HCT116 (cell line): ENCODE results near the gene SFXN5. TPM values are rescaled to one million over a fixed set of nuclear protein-coding genes. Genes with fewer than 3 reads are reported as not detected.

Experiments used
- ATAC-seq: fragments of 200-7000 bp; cut with Tn5 transposase; 2 replicates; pipeline ENCODE4 v1.9.1; 2020; ENCODE audit warnings: mild to moderate bottlenecking, moderate library complexity
- BruUV-seq: library from RNA; stranded (reverse); fragments of 400-500 nt; replicated peaks from 2 replicates; lab custom pipeline; 2021; lab: Mats Ljungman, UMichigan
- CTCF ChIA-PET: fragments of 300-600 bp; sonication (Branson Sonifier 250); formaldehyde crosslinking; loops from one replicate; lab custom pipeline; 2021; ENCODE audit warnings: antibody characterized with exemption; lab: Charles Lee
- POLR2A ChIA-PET: fragments of 300-600, 350-600 bp; sonication (Branson Sonifier 250); formaldehyde crosslinking; loops from one replicate; lab custom pipeline; 2021; ENCODE audit warnings: antibody characterized with exemption; lab: Charles Lee
- RAD21 ChIA-PET, 2 experiments: fragments of 300-600 bp; sonication (Branson Sonifier 250); formaldehyde crosslinking; loops; one replicate each; lab custom pipeline; 2023; ENCODE audit warnings: low total read pairs in 2 of 2; ENCODE audit not compliant: uncharacterized antibody in 2 of 2, unreplicated experiment in 2 of 2, low non-redundant PET in 1 of 2; lab: Charles Lee
- DNase-seq: peaks from one replicate; pipeline ENCODE4 v3.0.0-alpha.2; 2010; ENCODE audit warnings: low read depth, low spot score
- H2AFZ ChIP-seq: fragments of 200-600 bp; shearing (Covaris generic), sonication (generic); 2 replicates; pipeline ENCODE4 v1.6.1; 2017; ENCODE audit warnings: low read depth, mixed run types, mixed read lengths, antibody characterized with exemption, low read length; ENCODE audit not compliant: poor library complexity, severe bottlenecking
- H3K27ac ChIP-seq: 2 replicates; pipeline ENCODE4 v1.5.1; 2012; ENCODE audit warnings: low read depth, low read length
- H3K27me3 ChIP-seq: fragments of 200-600 bp; sonication (generic); 2 replicates; pipeline ENCODE4 v1.6.1; 2016; ENCODE audit warnings: mixed run types, low read length, mixed read lengths; ENCODE audit not compliant: insufficient read depth
- H3K36me3 ChIP-seq, 2 experiments: fragments of 200-500 bp in 1 of 2; fragments of 200-600 bp in 1 of 2; sonication (Bioruptor generic) in 1 of 2; sonication (generic) in 1 of 2; 2 replicates each; pipeline versions ENCODE4 v1.5.1 to v1.6.1; 2014 to 2016; ENCODE audit warnings: low read length in 2 of 2, inconsistent platforms in 1 of 2, mixed read lengths in 1 of 2, mixed run types in 1 of 2; ENCODE audit not compliant: insufficient read depth in 2 of 2, control insufficient read depth in 1 of 2
- H3K4me1 ChIP-seq, 2 experiments: fragments of 200-600 bp in 1 of 2; sonication (generic) in 1 of 2; 2 replicates each; pipeline versions ENCODE4 v1.5.1 to v1.6.1; 2012 to 2017; ENCODE audit warnings: low read length in 2 of 2, inconsistent platforms in 1 of 2, mild to moderate bottlenecking in 1 of 2, mixed read lengths in 1 of 2, mixed run types in 1 of 2, moderate library complexity in 1 of 2; ENCODE audit not compliant: insufficient read depth in 2 of 2, control insufficient read depth in 1 of 2
- H3K4me2 ChIP-seq: fragments of 200-600 bp; sonication (generic); 2 replicates; pipeline ENCODE4 v1.6.1; 2017; ENCODE audit warnings: mixed run types, low read length, mixed read lengths
- H3K4me3 ChIP-seq, 2 experiments: fragments of 200-600 bp in 1 of 2; sonication (generic) in 1 of 2; replicated peaks in 1 of 2; 2 replicates each; pipeline ENCODE4 v1.5.1; 2011 to 2016; ENCODE audit warnings: low read length in 2 of 2, control low read depth in 1 of 2, low read depth in 1 of 2, mild to moderate bottlenecking in 1 of 2, mixed read lengths in 1 of 2, mixed run types in 1 of 2
- H3K79me2 ChIP-seq: fragments of 200-600 bp; sonication (generic); 2 replicates; pipeline ENCODE4 v1.6.1; 2017; ENCODE audit warnings: mild to moderate bottlenecking, mixed run types, low read length, moderate library complexity, mixed read lengths; ENCODE audit not compliant: insufficient read depth
- H3K9ac ChIP-seq: fragments of 200-600 bp; sonication (generic); 2 replicates; pipeline ENCODE4 v1.6.1; 2016; ENCODE audit warnings: low read length, mixed read lengths
- H3K9me2 ChIP-seq: fragments of 200-600 bp; sonication (generic), shearing (Covaris generic); 2 replicates; pipeline ENCODE4 v1.6.1; 2017; ENCODE audit warnings: mixed run types, mild to moderate bottlenecking, moderate library complexity; ENCODE audit not compliant: insufficient read depth
- H3K9me3 ChIP-seq, 2 experiments: fragments of 200-500 bp in 1 of 2; fragments of 200-600 bp in 1 of 2; sonication (Bioruptor generic) in 1 of 2; sonication (generic) in 1 of 2; 2 replicates each; pipeline ENCODE4 v1.6.1; 2014 to 2017; ENCODE audit warnings: low read length in 2 of 2, mixed read lengths in 2 of 2, inconsistent platforms in 1 of 2, low read depth in 1 of 2, mild to moderate bottlenecking in 1 of 2, mixed run types in 1 of 2, moderate library complexity in 1 of 2; ENCODE audit not compliant: control insufficient read depth in 1 of 2, insufficient read depth in 1 of 2
- H4K20me1 ChIP-seq: fragments of 200-600 bp; sonication (generic), shearing (Covaris generic); 2 replicates; pipeline ENCODE4 v1.6.1; 2017; ENCODE audit warnings: mixed run types, mild to moderate bottlenecking, moderate library complexity; ENCODE audit not compliant: insufficient read depth
- CEBPB ChIP-seq: IDR thresholded peaks from 2 replicates; pipeline ENCODE4 v1.6.1; 2012; ENCODE audit warnings: low read depth
- EGR1 ChIP-seq: IDR thresholded peaks from 2 replicates; pipeline ENCODE4 v1.6.1; 2012; ENCODE audit warnings: low read depth
- ELF1 ChIP-seq: IDR thresholded peaks from 2 replicates; pipeline ENCODE4 v1.6.1; 2012; ENCODE audit warnings: low read depth, borderline replicate concordance
- EZH2phosphoT487 ChIP-seq: fragments of 200-600 bp; IDR thresholded peaks from 2 replicates; pipeline ENCODE4 v1.6.1; 2018; ENCODE audit warnings: antibody characterized with exemption, borderline replicate concordance
- FOSL1 ChIP-seq: IDR thresholded peaks from 2 replicates; pipeline ENCODE4 v1.6.1; 2012; ENCODE audit warnings: low read depth
- JUND ChIP-seq: IDR thresholded peaks from 2 replicates; pipeline ENCODE4 v1.6.1; 2012
- POLR2A ChIP-seq: IDR thresholded peaks from 2 replicates; pipeline ENCODE4 v1.7.0; 2011; ENCODE audit warnings: borderline replicate concordance; ENCODE audit not compliant: insufficient read depth, insufficient read length; ENCODE audit errors: extremely low read depth
- POLR2AphosphoS5 ChIP-seq: IDR thresholded peaks from 2 replicates; pipeline ENCODE4 v1.6.1; 2011; ENCODE audit warnings: mild to moderate bottlenecking, low read depth, low read length, moderate library complexity
- RAD21 ChIP-seq: IDR thresholded peaks from 2 replicates; pipeline ENCODE4 v1.6.1; 2012; ENCODE audit warnings: low read depth, mild to moderate bottlenecking
- SIN3A ChIP-seq: IDR thresholded peaks from 2 replicates; pipeline ENCODE4 v1.6.1; 2012; ENCODE audit warnings: low read depth
- SRF ChIP-seq: IDR thresholded peaks from 2 replicates; pipeline ENCODE4 v1.6.1; 2012; ENCODE audit warnings: low read depth
- TCF7L2 ChIP-seq: IDR thresholded peaks from 2 replicates; pipeline ENCODE4 v1.7.0; 2011; ENCODE audit warnings: borderline replicate concordance, inconsistent platforms; ENCODE audit not compliant: insufficient read depth, insufficient read length; ENCODE audit errors: extremely low read depth
- YY1 ChIP-seq: IDR thresholded peaks from 2 replicates; pipeline ENCODE4 v1.6.1; 2011; ENCODE audit warnings: low read length, low read depth, moderate library complexity, mild to moderate bottlenecking; ENCODE audit not compliant: insufficient replicate concordance; ENCODE audit errors: extremely low read depth
- ZFX ChIP-seq: fragments of 450-650 bp; IDR thresholded peaks from 2 replicates; pipeline ENCODE4 v1.6.1; 2017
- ZNF274 ChIP-seq: fragments of 200-500 bp; sonication (Bioruptor generic); IDR thresholded peaks from 2 replicates; pipeline ENCODE4 v1.6.1; 2014; ENCODE audit warnings: mild to moderate bottlenecking, low read depth, low read length, inconsistent platforms
- intact Hi-C: fragments of 100-400 bp; cut with micrococcal nuclease; formaldehyde crosslinking; loops from 2 replicates; pipeline ENCODE4 v1.10.0; 2022
- total RNA-seq: library from RNA; stranded (reverse); gene quantifications from one replicate; pipeline ENCODE4 v1.2.1, GENCODE V29; 2021; ENCODE audit not compliant: unreplicated experiment
- TF ChIP-seq, protein P1 (sequence below): IDR thresholded peaks from 2 replicates; pipeline ENCODE4 v1.6.1; 2012
- TF ChIP-seq, protein P2 (sequence below): IDR thresholded peaks from 2 replicates; pipeline ENCODE4 v1.6.1; 2011; ENCODE audit warnings: mild to moderate bottlenecking, low read length, moderate library complexity; ENCODE audit not compliant: insufficient replicate concordance; ENCODE audit errors: extremely low read depth
- TF ChIP-seq, protein P3 (sequence below), 3 experiments: fragments of 200-600 bp in 1 of 3; sonication (generic) in 1 of 3; IDR thresholded peaks in 2 of 3; conservative IDR thresholded peaks in 1 of 3; 2 replicates each; pipeline ENCODE4 v1.5.1; 2012 to 2017; ENCODE audit warnings: low read depth in 2 of 3, low read length in 2 of 3, antibody characterized with exemption in 1 of 3, borderline replicate concordance in 1 of 3, control low read depth in 1 of 3, mild to moderate bottlenecking in 1 of 3, mixed read lengths in 1 of 3, mixed run types in 1 of 3, moderate library complexity in 1 of 3; ENCODE audit not compliant: insufficient read depth in 1 of 3
- TF ChIP-seq, protein P4 (sequence below): IDR thresholded peaks from 2 replicates; pipeline ENCODE4 v1.6.1; 2012; ENCODE audit warnings: low read depth
- TF ChIP-seq, protein P5 (sequence below): IDR thresholded peaks from 2 replicates; pipeline ENCODE4 v1.6.1; 2012

Gene SFXN5
- total RNA-seq, 1 experiment from 2014 or later, result 10.0 TPM

DNA sequence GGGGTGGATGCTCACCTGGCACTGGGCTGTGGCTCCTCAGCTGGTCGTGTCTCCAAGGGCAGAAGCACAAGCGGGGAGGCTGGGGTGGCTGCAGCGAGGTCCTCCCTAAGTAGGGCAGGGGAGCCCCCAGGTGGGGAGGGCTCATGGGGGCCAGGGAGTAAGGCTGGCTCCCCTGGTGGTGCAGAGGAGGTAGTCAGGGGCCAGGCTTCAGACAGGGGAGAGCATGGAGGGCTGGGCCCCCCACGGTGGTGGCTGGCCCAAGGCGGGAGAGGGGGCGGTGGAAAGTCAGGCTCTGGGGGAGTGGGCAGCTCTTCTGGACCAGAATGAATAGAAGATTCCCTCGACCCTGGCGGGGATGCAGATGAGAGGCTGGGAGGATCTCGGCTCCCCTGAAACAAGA lies 8.1 kb upstream of the SFXN5 start:
- Histone ChIP-seq H3K4me1 (no peaks in the 10 kb centered on the region), H3K9me2 (no peaks in the 10 kb centered on the region), H3K79me2 (peaks cover 11% of the 10 kb centered on the region; the same call in 1 of the 2 replicates), H3K9me3 (no peaks in the 10 kb centered on the region), H3K27me3 (no peaks in the 10 kb centered on the region), H3K4me2 (no peak overlapping the region), H3K27ac (no peak overlapping the region), H3K36me3 (peaks cover 0 to 6% of the 10 kb centered on the region in 2 experiments; a peak in 1 of 4 replicates), H3K9ac (no peak overlapping the region), H3K4me3 (no peak overlapping the region), H2AFZ (no peak overlapping the region), H4K20me1 (no peaks in the 10 kb centered on the region)
- ChIA-PET RAD21 (no interaction called here), CTCF (no interaction called here), POLR2A (no interaction called here)
- TF ChIP-seq RAD21 (no peak), ELF1 (no peak), TCF7L2 (no peak), FOSL1 (no peak), ZNF274 (no peak), ZFX (no peak), POLR2A (no peak), SRF (no peak), CEBPB (no peak), EZH2phosphoT487 (no peak), POLR2AphosphoS5 (no peak), YY1 (no peak), SIN3A (no peak), JUND (no peak), EGR1 (no peak)
- TF ChIP-seq, protein P1, sequence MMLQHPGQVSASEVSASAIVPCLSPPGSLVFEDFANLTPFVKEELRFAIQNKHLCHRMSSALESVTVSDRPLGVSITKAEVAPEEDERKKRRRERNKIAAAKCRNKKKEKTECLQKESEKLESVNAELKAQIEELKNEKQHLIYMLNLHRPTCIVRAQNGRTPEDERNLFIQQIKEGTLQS, result no peak
- TF ChIP-seq, protein P2, sequence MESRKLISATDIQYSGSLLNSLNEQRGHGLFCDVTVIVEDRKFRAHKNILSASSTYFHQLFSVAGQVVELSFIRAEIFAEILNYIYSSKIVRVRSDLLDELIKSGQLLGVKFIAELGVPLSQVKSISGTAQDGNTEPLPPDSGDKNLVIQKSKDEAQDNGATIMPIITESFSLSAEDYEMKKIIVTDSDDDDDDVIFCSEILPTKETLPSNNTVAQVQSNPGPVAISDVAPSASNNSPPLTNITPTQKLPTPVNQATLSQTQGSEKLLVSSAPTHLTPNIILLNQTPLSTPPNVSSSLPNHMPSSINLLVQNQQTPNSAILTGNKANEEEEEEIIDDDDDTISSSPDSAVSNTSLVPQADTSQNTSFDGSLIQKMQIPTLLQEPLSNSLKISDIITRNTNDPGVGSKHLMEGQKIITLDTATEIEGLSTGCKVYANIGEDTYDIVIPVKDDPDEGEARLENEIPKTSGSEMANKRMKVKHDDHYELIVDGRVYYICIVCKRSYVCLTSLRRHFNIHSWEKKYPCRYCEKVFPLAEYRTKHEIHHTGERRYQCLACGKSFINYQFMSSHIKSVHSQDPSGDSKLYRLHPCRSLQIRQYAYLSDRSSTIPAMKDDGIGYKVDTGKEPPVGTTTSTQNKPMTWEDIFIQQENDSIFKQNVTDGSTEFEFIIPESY, result no peak
- TF ChIP-seq, protein P3, sequence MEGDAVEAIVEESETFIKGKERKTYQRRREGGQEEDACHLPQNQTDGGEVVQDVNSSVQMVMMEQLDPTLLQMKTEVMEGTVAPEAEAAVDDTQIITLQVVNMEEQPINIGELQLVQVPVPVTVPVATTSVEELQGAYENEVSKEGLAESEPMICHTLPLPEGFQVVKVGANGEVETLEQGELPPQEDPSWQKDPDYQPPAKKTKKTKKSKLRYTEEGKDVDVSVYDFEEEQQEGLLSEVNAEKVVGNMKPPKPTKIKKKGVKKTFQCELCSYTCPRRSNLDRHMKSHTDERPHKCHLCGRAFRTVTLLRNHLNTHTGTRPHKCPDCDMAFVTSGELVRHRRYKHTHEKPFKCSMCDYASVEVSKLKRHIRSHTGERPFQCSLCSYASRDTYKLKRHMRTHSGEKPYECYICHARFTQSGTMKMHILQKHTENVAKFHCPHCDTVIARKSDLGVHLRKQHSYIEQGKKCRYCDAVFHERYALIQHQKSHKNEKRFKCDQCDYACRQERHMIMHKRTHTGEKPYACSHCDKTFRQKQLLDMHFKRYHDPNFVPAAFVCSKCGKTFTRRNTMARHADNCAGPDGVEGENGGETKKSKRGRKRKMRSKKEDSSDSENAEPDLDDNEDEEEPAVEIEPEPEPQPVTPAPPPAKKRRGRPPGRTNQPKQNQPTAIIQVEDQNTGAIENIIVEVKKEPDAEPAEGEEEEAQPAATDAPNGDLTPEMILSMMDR (IDR thresholded peaks at IDR 0.05 in 2 of 3, conservative IDR thresholded peaks at IDR 0.05 in 1 of 3; ENCODE audit: borderline replicate concordance in 1 of 3, insufficient read depth in 1 of 3, low read depth in 2 of 3, low read length in 2 of 3), result no peak
- TF ChIP-seq, protein P4, sequence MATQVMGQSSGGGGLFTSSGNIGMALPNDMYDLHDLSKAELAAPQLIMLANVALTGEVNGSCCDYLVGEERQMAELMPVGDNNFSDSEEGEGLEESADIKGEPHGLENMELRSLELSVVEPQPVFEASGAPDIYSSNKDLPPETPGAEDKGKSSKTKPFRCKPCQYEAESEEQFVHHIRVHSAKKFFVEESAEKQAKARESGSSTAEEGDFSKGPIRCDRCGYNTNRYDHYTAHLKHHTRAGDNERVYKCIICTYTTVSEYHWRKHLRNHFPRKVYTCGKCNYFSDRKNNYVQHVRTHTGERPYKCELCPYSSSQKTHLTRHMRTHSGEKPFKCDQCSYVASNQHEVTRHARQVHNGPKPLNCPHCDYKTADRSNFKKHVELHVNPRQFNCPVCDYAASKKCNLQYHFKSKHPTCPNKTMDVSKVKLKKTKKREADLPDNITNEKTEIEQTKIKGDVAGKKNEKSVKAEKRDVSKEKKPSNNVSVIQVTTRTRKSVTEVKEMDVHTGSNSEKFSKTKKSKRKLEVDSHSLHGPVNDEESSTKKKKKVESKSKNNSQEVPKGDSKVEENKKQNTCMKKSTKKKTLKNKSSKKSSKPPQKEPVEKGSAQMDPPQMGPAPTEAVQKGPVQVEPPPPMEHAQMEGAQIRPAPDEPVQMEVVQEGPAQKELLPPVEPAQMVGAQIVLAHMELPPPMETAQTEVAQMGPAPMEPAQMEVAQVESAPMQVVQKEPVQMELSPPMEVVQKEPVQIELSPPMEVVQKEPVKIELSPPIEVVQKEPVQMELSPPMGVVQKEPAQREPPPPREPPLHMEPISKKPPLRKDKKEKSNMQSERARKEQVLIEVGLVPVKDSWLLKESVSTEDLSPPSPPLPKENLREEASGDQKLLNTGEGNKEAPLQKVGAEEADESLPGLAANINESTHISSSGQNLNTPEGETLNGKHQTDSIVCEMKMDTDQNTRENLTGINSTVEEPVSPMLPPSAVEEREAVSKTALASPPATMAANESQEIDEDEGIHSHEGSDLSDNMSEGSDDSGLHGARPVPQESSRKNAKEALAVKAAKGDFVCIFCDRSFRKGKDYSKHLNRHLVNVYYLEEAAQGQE, result no peak
- TF ChIP-seq, protein P5, sequence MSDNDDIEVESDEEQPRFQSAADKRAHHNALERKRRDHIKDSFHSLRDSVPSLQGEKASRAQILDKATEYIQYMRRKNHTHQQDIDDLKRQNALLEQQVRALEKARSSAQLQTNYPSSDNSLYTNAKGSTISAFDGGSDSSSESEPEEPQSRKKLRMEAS, result no peak
- BruUV-seq, result no TSS peak
- ATAC-seq, result no peak
- no peak for DNase-seq
- intact Hi-C loops, result no loop called here
